GM08714 (cell line): ENCODE measurements around the gene DNASE1.

Experiments used
- H3K4me3 ChIP-seq: fragments of 200-500 bp; sonication (Bioruptor generic); 2 replicates; pipeline ENCODE4 v1.5.1; 2014; ENCODE audit warnings: mild to moderate bottlenecking, low read length, inconsistent platforms
- ZNF274 ChIP-seq: IDR thresholded peaks from 2 replicates; pipeline ENCODE4 v1.6.1; 2012; ENCODE audit warnings: mild to moderate bottlenecking, low read depth, low read length

Gene DNASE1

GRCh38 chr16:3625911-3626732 lies 28.4 kb upstream of the DNASE1 start:
- no peak for TF ChIP-seq ZNF274
- H3K4me3 ChIP-seq, result no peak overlapping the region

GRCh38 chr16:3637371-3637923 lies 17.0 kb upstream of the DNASE1 start:
- H3K4me3 ChIP-seq, result no peak overlapping the region
- TF ChIP-seq ZNF274, result no peak

GRCh38 chr16:3638916-3639644 lies 15.4 kb upstream of the DNASE1 start:
- H3K4me3 ChIP-seq, result no peak overlapping the region
- TF ChIP-seq ZNF274, result no peak

GRCh38 chr16:3640207-3640606 lies 14.3 kb upstream of the DNASE1 start:
- H3K4me3 ChIP-seq, result no peak overlapping the region
- TF ChIP-seq ZNF274, result no peak

GRCh38 chr16:3640632-3641501 lies 13.6 kb upstream of the DNASE1 start:
- no peak for TF ChIP-seq ZNF274
- no peak overlapping the region for H3K4me3 ChIP-seq

GRCh38 chr16:3641801-3642396 lies 12.6 kb upstream of the DNASE1 start:
- TF ChIP-seq ZNF274, result no peak
- no peak overlapping the region for H3K4me3 ChIP-seq

- no peak for TF ChIP-seq ZNF274
- H3K4me3 ChIP-seq, result no peak overlapping the region
Measured at GRCh38 chr16:3642397-3643094, 11.9 kb upstream of the DNASE1 start.

GRCh38 chr16:3643095-3643730 lies 11.3 kb upstream of the DNASE1 start:
- TF ChIP-seq ZNF274, result no peak
- H3K4me3 ChIP-seq, result no peak overlapping the region

- no peak for TF ChIP-seq ZNF274
- H3K4me3 ChIP-seq, result no peak overlapping the region
Measured at GRCh38 chr16:3645108-3645503, 9.4 kb upstream of the DNASE1 start.

GRCh38 chr16:3645504-3646347 lies 8.8 kb upstream of the DNASE1 start:
- no peak for TF ChIP-seq ZNF274
- no peak overlapping the region for H3K4me3 ChIP-seq

- H3K4me3 ChIP-seq, result no peak overlapping the region
- no peak for TF ChIP-seq ZNF274
Measured at GRCh38 chr16:3646348-3646920, 8.1 kb upstream of the DNASE1 start.
